MCF 10A (cell line): ENCODE measurements around the gene DNAH3. TPM values are rescaled to one million over a fixed set of nuclear protein-coding genes. Genes with fewer than 3 reads are reported as not detected.

ENCODE experiments used
- BruUV-seq: library from RNA; stranded (reverse); fragments of 400-500 nt; replicated peaks from 2 replicates; lab custom pipeline; 2021; lab: Mats Ljungman, UMichigan
- CTCF ChIA-PET: fragments of 300-600 bp; sonication (Branson Sonifier 250); formaldehyde crosslinking; extraction: SDS; loops from one replicate; lab custom pipeline; 2021; ENCODE audit warnings: antibody characterized with exemption, inconsistent platforms; lab: Yijun Ruan, JAX
- POLR2A ChIA-PET: fragments of 300-600, 350-650 bp; sonication (Branson Sonifier 250); formaldehyde crosslinking; extraction: SDS; loops from one replicate; lab custom pipeline; 2020; ENCODE audit warnings: antibody characterized with exemption, inconsistent platforms; lab: Yijun Ruan, JAX
- DNase-seq: peaks from one replicate; pipeline ENCODE4 v3.0.0-alpha.2; 2018; ENCODE audit not compliant: unreplicated experiment
- H3K27ac Mint-ChIP-seq: one replicate; pipeline ENCODE4 v1.8.0; 2022; ENCODE audit warnings: mild to moderate bottlenecking, low read depth, mixed read lengths; ENCODE audit not compliant: unreplicated experiment
- H3K27me3 Mint-ChIP-seq: one replicate; pipeline ENCODE4 v1.8.0; 2022; ENCODE audit warnings: mixed read lengths; ENCODE audit not compliant: insufficient read depth, unreplicated experiment
- H3K36me3 Mint-ChIP-seq: one replicate; pipeline ENCODE4 v1.8.0; 2022; ENCODE audit warnings: mild to moderate bottlenecking, moderate library complexity, mixed read lengths; ENCODE audit not compliant: insufficient read depth, unreplicated experiment
- H3K4me1 Mint-ChIP-seq: one replicate; pipeline ENCODE4 v1.8.0; 2022; ENCODE audit warnings: mixed read lengths; ENCODE audit not compliant: insufficient read depth, unreplicated experiment
- H3K4me3 Mint-ChIP-seq: one replicate; pipeline ENCODE4 v1.8.0; 2022; ENCODE audit warnings: mild to moderate bottlenecking, moderate library complexity, mixed read lengths; ENCODE audit not compliant: unreplicated experiment
- H3K9me3 Mint-ChIP-seq: one replicate; pipeline ENCODE4 v1.8.0; 2022; ENCODE audit warnings: mixed read lengths; ENCODE audit not compliant: unreplicated experiment
- intact Hi-C: fragments of 100-400 bp; cut with micrococcal nuclease; formaldehyde crosslinking; loops from 2 replicates; pipeline ENCODE4 v1.14.1; 2022
- total RNA-seq: library from RNA; stranded (reverse); gene quantifications from 2 replicates; pipeline ENCODE4 v1.2.3, GENCODE V29; 2022
- TF ChIP-seq, protein P1 (sequence below): fragments of 200-600 bp; IDR thresholded peaks from one replicate; pipeline ENCODE4 v1.8.0; 2022; ENCODE audit warnings: antibody characterized with exemption, mild to moderate bottlenecking; ENCODE audit not compliant: unreplicated experiment

The DNAH3 gene
- total RNA-seq, 1 experiment from 2014 or later, result not detected

DNA sequence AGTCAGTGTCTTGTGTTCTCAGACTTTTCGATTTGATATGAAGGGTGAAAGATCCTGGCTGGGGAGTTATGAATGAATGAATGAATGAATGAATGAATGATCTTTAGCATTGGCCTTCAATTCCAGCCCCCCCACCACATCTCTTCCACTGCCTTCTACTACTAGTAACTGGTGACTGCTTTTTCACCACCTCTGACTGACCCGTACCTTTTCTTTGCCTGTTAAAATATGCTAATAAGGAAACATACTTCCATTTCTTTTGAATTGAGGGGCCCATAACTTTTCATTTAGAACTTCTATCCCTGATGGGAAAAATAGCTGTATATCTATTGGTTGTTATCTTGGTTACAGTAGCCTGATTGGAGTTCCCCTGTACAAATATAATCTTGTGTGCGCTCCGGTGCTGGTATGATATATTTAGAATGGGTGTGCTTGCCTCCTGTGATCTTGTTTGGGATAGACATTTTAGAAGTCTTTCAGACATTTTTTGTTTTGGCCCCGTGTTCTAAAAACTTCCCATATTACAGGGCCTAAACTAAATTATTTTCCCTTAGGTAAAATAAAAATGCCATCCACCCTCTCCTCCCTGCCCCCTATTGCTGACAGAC, 246.6 kb downstream of the DNAH3 start:
- no peaks in the 10 kb centered on the region for H3K27me3 Mint-ChIP-seq
- H3K9me3 Mint-ChIP-seq, result no peaks in the 10 kb centered on the region
- TF ChIP-seq, protein P1, sequence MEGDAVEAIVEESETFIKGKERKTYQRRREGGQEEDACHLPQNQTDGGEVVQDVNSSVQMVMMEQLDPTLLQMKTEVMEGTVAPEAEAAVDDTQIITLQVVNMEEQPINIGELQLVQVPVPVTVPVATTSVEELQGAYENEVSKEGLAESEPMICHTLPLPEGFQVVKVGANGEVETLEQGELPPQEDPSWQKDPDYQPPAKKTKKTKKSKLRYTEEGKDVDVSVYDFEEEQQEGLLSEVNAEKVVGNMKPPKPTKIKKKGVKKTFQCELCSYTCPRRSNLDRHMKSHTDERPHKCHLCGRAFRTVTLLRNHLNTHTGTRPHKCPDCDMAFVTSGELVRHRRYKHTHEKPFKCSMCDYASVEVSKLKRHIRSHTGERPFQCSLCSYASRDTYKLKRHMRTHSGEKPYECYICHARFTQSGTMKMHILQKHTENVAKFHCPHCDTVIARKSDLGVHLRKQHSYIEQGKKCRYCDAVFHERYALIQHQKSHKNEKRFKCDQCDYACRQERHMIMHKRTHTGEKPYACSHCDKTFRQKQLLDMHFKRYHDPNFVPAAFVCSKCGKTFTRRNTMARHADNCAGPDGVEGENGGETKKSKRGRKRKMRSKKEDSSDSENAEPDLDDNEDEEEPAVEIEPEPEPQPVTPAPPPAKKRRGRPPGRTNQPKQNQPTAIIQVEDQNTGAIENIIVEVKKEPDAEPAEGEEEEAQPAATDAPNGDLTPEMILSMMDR, result no peak

GRCh38 chr16:20903116-20903898, 247.3 kb downstream of the DNAH3 start:
- Mint-ChIP-seq H3K27me3 (no peaks in the 10 kb centered on the region), H3K27ac (peak overlapping the region; percentile 52), H3K4me3 (peak overlapping the region; percentile 4), H3K36me3 (peaks cover 23% of the 10 kb centered on the region), H3K4me1 (peaks cover 69% of the 10 kb centered on the region), H3K9me3 (no peaks in the 10 kb centered on the region)
- intact Hi-C loops, result loop anchor here (5.0 kb wide), 2 partner anchors 179 to 399 kb away; no protein-coding TSS in a partner anchor
- no peak for DNase-seq
- ChIA-PET CTCF (interaction anchor here (0.6 to 4.4 kb wide), 6 partner anchors 9 to 397 kb away, joined by 3 to 33 read pairs (median 3); no protein-coding TSS in a partner anchor), POLR2A (interaction anchor here (1.0 to 16.0 kb wide), 5 partner anchors 10 to 397 kb away, joined by 4 to 343 read pairs (median 17); no protein-coding TSS in a partner anchor)
- TF ChIP-seq, protein P1, result no peak
- BruUV-seq, result no TSS peak

More for the DNA sequence above, 246.6 kb downstream of the DNAH3 start:
- no TSS peak for BruUV-seq
- Mint-ChIP-seq H3K4me3 (peak overlapping the region; percentile 4), H3K4me1 (peaks cover 65% of the 10 kb centered on the region), H3K27ac (peak overlapping the region; percentile 79), H3K36me3 (peaks cover 16% of the 10 kb centered on the region)
- intact Hi-C loops, result loop anchor here (5.0 kb wide), 2 partner anchors 178 to 398 kb away; no protein-coding TSS in a partner anchor
- CTCF ChIA-PET, result interaction anchor here (0.8 to 4.4 kb wide), 5 partner anchors 8 to 163 kb away, joined by 3 to 33 read pairs (median 3); no protein-coding TSS in a partner anchor
- POLR2A ChIA-PET, result interaction anchor here (0.7 to 16.0 kb wide), 9 partner anchors 9 to 397 kb away, joined by 3 to 343 read pairs (median 4); no protein-coding TSS in a partner anchor
- no peak for DNase-seq

- Mint-ChIP-seq H3K4me3 (peak overlapping the region; percentile 75), H3K9me3 (no peaks in the 10 kb centered on the region), H3K27me3 (no peaks in the 10 kb centered on the region), H3K36me3 (peaks cover 28% of the 10 kb centered on the region), H3K27ac (peak overlapping the region; percentile 97), H3K4me1 (peaks cover 71% of the 10 kb centered on the region)
- no TSS peak for BruUV-seq
- DNase-seq, result no peak
- ChIA-PET CTCF (interaction anchor here (0.6 to 4.4 kb wide), 4 partner anchors 10 to 398 kb away, joined by 3 to 33 read pairs (median 3); no protein-coding TSS in a partner anchor), POLR2A (interaction anchor here (0.6 to 16.0 kb wide), 6 partner anchors 11 to 399 kb away, joined by 3 to 343 read pairs (median 26); no protein-coding TSS in a partner anchor)
- intact Hi-C loops, result loop anchor here (5.0 kb wide), 2 partner anchors 180 to 400 kb away; no protein-coding TSS in a partner anchor
- TF ChIP-seq, protein P1, result no peak
These were observed 248.2 kb downstream of the DNAH3 start for GRCh38 chr16:20902426-20902825.
